ENCODE data around the gene EFCAB10. TPM values are rescaled to one million over a fixed set of nuclear protein-coding genes. Genes with fewer than 3 reads are reported as not detected.

The EFCAB10 gene
- polyA plus RNA-seq, 1 of the 3 experiments (the other 2 are of a cell fraction), result 0.51 TPM

- Histone ChIP-seq H2AFZ (ENCODE audit: low read depth) (no peak overlapping the region), H3K9me2 (no peaks in the 10 kb centered on the region), H3K9me3 (no peaks in the 10 kb centered on the region), H3K79me2 (ENCODE audit: insufficient read depth) (no peaks in the 10 kb centered on the region), H4K20me1 (ENCODE audit: insufficient read depth) (no peaks in the 10 kb centered on the region), H3K4me1 (ENCODE audit: control insufficient read depth in 1 of 2, insufficient read depth in 2 of 2, low read depth in 1 of 2, low read length in 1 of 2) (peaks cover 0 to 5% of the 10 kb centered on the region in 2 experiments; a peak in 1 of 4 replicates), H3K4me3 (ENCODE audit: low read depth in 2 of 2, low read length in 1 of 2) (no peak overlapping the region), H3K36me3 (replicated peaks in 1 of 2; ENCODE audit: control insufficient read depth in 1 of 2, insufficient read depth in 2 of 2, low read length in 1 of 2) (peaks cover 3 to 11% of the 10 kb centered on the region in 2 experiments), H3K9ac (no peak overlapping the region), H3K27me3 (ENCODE audit: insufficient read depth) (no peaks in the 10 kb centered on the region), H3F3A (replicated peaks; ENCODE audit: insufficient read depth) (no peaks in the 10 kb centered on the region), H3K4me2 (no peak overlapping the region), H3K27ac (ENCODE audit: low read depth in 2 of 2, low read length in 1 of 2) (no peak overlapping the region)
- DNase-seq, result no peak
- ChIA-PET POLR2A (no interaction called here), CTCF (interaction anchor here (0.5 to 1.0 kb wide), 3 partner anchors 28 to 433 kb away, joined by 3 to 4 read pairs (median 3); no protein-coding TSS in a partner anchor)
- TF ChIP-seq JUND (IDR thresholded peaks at IDR 0.05) (no peak), FOXJ3 (CRISPR knock-in tag; IDR thresholded peaks at IDR 0.05) (no peak), NRF1 (IDR thresholded peaks at IDR 0.05; ENCODE audit: low read depth, low read length) (no peak), GABPA (IDR thresholded peaks at IDR 0.05; ENCODE audit: low read depth) (no peak), TAF1 (IDR thresholded peaks at IDR 0.05; ENCODE audit: borderline replicate concordance, low read depth, low read length) (no peak), EP300 (IDR thresholded peaks at IDR 0.05; ENCODE audit: borderline replicate concordance in 1 of 2, low read depth in 1 of 2, low read length in 1 of 2) (no peak), SMC3 (IDR thresholded peaks at IDR 0.05; ENCODE audit: low read depth, low read length) (no peak), PBX3 (IDR thresholded peaks at IDR 0.05) (no peak), FOXM1 (IDR thresholded peaks at IDR 0.05; ENCODE audit: low read depth) (no peak), ZBTB33 (IDR thresholded peaks at IDR 0.05; ENCODE audit: borderline replicate concordance, low read depth) (no peak), SIN3A (IDR thresholded peaks at IDR 0.05; ENCODE audit: borderline replicate concordance, low read depth, low read length) (no peak), NFIC (IDR thresholded peaks at IDR 0.05; ENCODE audit: borderline replicate concordance) (no peak), MEF2A (IDR thresholded peaks at IDR 0.05; ENCODE audit: borderline replicate concordance, low read depth) (no peak), RFX5 (IDR thresholded peaks at IDR 0.05; ENCODE audit: low read length) (no peak), POLR2AphosphoS5 (IDR thresholded peaks at IDR 0.05; ENCODE audit: low read depth, low read length) (no peak)
- TF ChIP-seq, protein P1, sequence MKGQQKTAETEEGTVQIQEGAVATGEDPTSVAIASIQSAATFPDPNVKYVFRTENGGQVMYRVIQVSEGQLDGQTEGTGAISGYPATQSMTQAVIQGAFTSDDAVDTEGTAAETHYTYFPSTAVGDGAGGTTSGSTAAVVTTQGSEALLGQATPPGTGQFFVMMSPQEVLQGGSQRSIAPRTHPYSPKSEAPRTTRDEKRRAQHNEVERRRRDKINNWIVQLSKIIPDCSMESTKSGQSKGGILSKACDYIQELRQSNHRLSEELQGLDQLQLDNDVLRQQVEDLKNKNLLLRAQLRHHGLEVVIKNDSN (IDR thresholded peaks at IDR 0.05; ENCODE audit: borderline replicate concordance, low read depth), result no peak
- 95% methylated on average over 8 of the region's 8 CpGs for WGBS (ENCODE audit: low lambda C conversion rate)
Measured at GRCh38 chr7:105610165-105610930, 29.1 kb upstream of the EFCAB10 start.

Data from SK-N-SH (cell line).